SH-SY5Y (cell line): ENCODE measurements around the gene SCN4B.

ENCODE experiments used
- GATA2 ChIP-seq: IDR thresholded peaks from 2 replicates; pipeline ENCODE4 v1.6.1; 2011; ENCODE audit warnings: mild to moderate bottlenecking, low read depth, low read length
- GATA3 ChIP-seq: IDR thresholded peaks from 2 replicates; pipeline ENCODE4 v1.6.1; 2011; ENCODE audit warnings: low read depth, mild to moderate bottlenecking, low read length, moderate library complexity

- TF ChIP-seq GATA2 (no peak), GATA3 (no peak)
These were observed 893 bp upstream of the SCN4B start for GRCh38 chr11:118153516-118153915.
